ENCODE results near the gene XRCC2.
"Not testable (repeated sequence)": the region's sequence is repeated elsewhere in the genome, so short reads cannot be mapped to it uniquely, and the experiment has no call there.

XRCC2 gene

DNA sequence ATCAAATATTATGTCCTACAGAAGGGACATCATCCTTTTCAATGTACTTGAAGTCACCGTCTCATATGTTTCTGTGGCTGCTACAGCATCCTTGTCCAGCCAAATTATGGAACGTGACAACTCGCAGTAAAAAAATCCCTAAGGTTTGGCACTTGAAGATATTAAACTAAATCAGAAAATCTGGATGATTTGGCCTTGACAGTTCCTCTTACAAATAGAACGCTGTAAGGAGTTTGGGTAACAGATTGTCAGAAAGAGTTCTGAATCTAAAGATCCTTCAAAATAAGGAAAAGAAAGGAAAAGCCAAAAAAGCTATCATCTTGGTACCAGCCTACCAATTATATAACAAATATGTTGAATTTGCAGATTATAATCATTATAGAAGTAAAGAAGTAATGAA, 21.0 kb downstream of the XRCC2 start:
- DNase-seq (ENCODE audit: low read depth in 1 of 2, low spot score in 1 of 2) = no peak
- no peak for TF ChIP-seq JUND (IDR thresholded peaks at IDR 0.05; ENCODE audit: low read depth)
- in situ Hi-C loops (cut with HindIII; ENCODE audit: low pct_unique_long_range_greater_than_20kb, low sequenced_read_pairs) = no loop called here

DNA sequence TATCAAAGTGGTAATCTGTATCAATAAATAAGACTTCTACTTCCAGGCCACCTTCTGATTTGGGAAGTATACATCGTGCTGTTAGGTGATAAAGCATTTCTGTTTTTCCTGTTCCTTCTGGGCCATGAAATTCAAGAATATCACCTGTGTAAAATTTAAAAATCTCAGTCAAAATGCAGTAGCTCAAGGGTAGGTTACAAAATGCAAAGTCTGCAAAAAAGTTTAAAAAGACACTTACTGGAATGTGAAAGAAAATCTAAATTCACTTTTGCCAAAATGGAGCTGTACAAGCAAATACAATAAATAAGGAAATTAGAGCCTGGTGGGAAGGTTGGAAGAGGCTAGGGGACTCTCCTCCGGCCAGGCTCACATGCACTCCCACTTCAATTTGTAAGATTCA, 26.7 kb downstream of the XRCC2 start:
- TF ChIP-seq JUND (IDR thresholded peaks at IDR 0.05; ENCODE audit: low read depth) = no peak
- no peak for DNase-seq (ENCODE audit: low read depth in 1 of 2, low spot score in 1 of 2)
- in situ Hi-C loops (cut with HindIII; ENCODE audit: low pct_unique_long_range_greater_than_20kb, low sequenced_read_pairs) = no loop called here

DNA sequence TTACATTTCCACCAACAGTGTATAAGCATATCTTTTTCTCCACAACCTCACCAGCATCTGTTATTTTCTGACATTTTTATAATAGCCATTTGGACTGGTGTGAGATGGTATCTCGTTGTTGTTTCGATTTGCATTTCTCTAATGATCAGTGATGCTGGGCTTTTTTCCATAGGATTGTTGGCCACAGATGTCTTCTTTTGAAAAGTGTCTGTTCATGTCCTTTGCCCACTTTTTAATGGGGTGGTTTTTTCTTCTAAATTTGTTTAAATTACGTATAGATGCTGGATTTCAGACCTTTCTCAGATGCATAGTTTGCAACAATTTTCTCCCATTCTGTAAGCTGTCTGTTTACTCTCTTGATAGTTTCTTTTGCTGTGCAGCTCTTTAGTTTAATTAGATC, 28.9 kb downstream of the XRCC2 start:
- in situ Hi-C loops (cut with HindIII; ENCODE audit: low pct_unique_long_range_greater_than_20kb, low sequenced_read_pairs) = no loop called here
- no peak for TF ChIP-seq JUND (IDR thresholded peaks at IDR 0.05; ENCODE audit: low read depth)
- no peak for DNase-seq (ENCODE audit: low read depth in 1 of 2, low spot score in 1 of 2)

DNA sequence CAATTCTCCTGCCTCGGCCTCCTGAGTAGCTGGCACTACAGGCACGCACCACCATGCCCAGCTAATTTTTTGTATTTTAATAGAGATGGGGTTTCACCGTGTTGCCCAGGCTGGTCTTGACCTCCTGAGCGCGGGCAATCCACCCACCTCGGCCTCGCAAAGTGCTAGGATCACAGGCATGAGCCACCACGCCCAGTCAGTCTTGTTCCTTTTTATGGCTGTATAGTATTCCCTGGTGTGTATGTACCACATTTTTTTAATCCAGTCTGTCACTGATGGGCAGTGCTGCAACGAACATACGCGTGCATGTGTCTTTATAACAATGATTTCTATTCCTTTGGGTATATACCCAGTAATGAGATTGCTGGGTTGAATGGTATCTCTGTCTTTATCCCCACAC, 29.4 kb downstream of the XRCC2 start:
- DNase-seq (ENCODE audit: low read depth in 1 of 2, low spot score in 1 of 2); in situ Hi-C loops (cut with HindIII; ENCODE audit: low pct_unique_long_range_greater_than_20kb, low sequenced_read_pairs): not testable (repeated sequence)

DNA sequence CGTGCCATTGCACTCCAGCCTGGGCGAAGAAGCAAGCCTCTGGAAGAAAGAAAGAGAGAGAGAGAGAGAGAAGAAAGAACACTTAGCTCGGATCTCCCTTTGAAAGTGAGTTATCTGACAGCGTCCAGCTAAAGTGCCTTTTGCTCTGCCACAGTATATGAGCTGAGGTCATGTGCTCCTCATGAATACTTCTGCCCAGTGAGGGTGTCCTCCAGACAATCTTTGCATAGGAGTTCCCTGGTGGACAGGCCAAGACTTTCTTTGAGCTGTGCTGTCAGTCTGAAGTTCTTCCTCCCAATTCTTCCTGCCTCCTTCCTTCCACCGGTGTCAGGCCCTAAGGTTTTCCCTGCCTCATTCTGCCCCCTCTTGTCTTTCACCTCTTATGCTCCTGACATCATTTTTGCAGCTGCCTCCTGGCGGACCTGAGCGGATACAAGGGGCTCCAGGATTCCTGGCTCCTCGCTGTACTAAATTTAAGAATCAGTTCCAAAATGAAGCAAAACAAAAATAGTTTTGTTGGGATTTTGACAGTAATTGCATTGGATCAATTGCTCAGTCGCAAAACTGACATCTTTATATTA, 31.9 kb downstream of the XRCC2 start:
- no peak for DNase-seq (ENCODE audit: low read depth in 1 of 2, low spot score in 1 of 2)
- in situ Hi-C loops (cut with HindIII; ENCODE audit: low pct_unique_long_range_greater_than_20kb, low sequenced_read_pairs) = no loop called here
- TF ChIP-seq JUND (IDR thresholded peaks at IDR 0.05; ENCODE audit: low read depth) = no peak

DNA sequence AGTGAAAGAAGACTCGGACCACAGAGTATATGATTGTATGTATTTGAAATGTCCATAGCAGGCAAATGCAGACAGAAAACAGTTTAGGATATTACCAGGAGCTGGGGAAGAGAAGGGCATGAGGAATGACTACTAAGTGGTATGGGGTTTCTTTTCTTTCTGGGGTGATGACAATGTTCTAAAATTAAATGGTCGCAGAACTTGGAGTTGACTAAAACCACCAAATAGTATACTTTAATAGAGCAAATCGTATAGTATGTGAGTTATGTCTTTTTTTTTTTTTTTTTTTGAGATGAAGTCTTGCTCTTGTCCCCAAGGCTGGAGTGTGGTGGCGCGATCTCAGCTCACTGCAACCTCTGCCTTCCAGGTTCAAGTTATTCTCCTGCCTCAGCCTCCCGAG, 34.6 kb downstream of the XRCC2 start:
- in situ Hi-C loops (cut with HindIII; ENCODE audit: low pct_unique_long_range_greater_than_20kb, low sequenced_read_pairs) = no loop called here
- DNase-seq (ENCODE audit: low read depth in 1 of 2, low spot score in 1 of 2) = no peak
- no peak for TF ChIP-seq JUND (IDR thresholded peaks at IDR 0.05; ENCODE audit: low read depth)

DNA sequence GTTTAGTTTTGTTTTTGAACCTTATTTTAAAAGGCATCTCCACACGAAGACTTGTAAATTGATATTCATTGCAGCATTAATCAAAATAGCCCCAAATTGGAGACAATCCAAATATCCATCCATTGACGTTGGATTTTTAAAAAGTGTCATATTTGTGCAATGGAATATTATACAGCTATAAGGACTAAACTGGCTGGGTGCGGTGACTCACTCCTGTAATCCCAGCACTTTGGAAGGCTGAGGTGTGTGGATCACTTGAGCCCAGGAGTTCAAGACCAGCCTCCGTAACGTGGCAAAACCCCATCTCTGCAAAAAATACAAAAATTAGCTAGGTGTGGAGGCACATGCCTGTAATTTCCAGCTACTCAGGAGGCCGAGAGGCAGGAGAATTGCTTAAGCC, 35.1 kb downstream of the XRCC2 start:
- TF ChIP-seq JUND (IDR thresholded peaks at IDR 0.05; ENCODE audit: low read depth) = no peak
- in situ Hi-C loops (cut with HindIII; ENCODE audit: low pct_unique_long_range_greater_than_20kb, low sequenced_read_pairs) = no loop called here
- no peak for DNase-seq (ENCODE audit: low read depth in 1 of 2, low spot score in 1 of 2)

DNA sequence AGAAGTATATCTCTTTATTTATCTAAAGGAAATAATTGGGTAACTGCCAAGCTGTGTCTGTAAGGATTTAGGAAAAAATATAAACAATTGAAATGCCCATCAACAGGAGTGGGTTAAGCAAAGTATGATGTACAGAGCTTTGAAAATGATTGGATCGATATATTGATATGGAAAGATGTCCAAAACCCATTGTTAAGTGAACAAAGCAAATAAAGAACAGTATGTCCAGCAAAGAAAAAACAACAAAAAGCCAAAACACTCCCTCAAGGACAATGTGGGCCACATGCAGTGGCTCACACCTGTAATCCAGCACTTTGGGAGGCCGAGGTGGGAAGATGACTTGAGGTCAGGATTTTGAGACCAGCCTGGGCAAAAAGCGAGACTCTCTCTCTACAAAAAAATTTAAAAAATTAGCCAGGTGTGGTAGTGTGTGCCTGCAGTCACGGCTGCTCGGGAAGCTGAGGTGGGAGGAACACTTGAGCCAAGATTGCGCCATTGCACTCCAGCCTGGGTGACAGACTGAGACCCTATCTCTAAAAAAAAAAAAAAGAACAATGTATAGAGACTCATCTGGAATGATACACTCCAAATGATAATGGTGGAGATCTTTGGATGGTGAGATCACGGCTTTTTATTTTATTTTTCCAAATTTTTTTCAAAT, 37.9 kb downstream of the XRCC2 start:
- in situ Hi-C loops (cut with HindIII; ENCODE audit: low pct_unique_long_range_greater_than_20kb, low sequenced_read_pairs) = no loop called here
- DNase-seq (ENCODE audit: low read depth in 1 of 2, low spot score in 1 of 2) = no peak
- TF ChIP-seq JUND (IDR thresholded peaks at IDR 0.05; ENCODE audit: low read depth) = no peak

DNA sequence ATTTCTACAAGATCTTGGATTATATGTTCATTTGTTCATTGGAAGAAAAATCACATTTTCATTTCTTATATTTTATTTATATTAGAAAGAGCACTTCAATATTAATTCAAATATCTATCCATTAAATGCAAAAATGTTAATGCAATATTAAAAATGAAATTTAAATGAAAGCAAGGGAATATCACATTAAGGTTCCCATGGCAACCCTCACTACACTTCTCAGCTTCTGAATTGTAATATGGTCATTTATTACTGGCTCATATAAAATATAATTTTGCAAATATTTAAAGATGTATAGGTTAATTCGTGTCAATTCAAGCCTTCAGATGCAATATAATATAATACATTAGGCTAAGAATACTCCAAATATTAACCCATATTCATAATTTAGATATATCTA, 38.8 kb downstream of the XRCC2 start:
- in situ Hi-C loops (cut with HindIII; ENCODE audit: low pct_unique_long_range_greater_than_20kb, low sequenced_read_pairs) = no loop called here
- no peak for DNase-seq (ENCODE audit: low read depth in 1 of 2, low spot score in 1 of 2)
- TF ChIP-seq JUND (IDR thresholded peaks at IDR 0.05; ENCODE audit: low read depth) = no peak

DNA sequence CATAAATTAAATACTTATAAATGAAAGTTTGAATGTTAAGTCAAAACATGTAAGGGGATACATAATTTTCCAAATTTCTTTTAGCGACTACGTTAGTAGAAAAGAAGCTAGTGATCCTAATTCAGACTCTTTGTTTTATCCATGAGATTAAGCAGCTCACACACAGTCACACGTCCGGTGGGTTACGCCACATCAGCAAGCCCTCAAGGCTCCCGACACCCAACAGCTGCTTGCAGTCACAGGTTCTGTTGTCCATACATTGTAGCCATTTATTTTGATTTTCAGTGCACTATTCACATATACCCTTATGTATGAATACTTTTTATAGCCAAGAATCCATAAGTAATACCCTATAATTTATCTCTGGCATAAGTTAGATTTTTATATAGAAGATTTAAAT, 39.5 kb downstream of the XRCC2 start:
- TF ChIP-seq JUND (IDR thresholded peaks at IDR 0.05; ENCODE audit: low read depth) = no peak
- in situ Hi-C loops (cut with HindIII; ENCODE audit: low pct_unique_long_range_greater_than_20kb, low sequenced_read_pairs) = no loop called here
- DNase-seq (ENCODE audit: low read depth in 1 of 2, low spot score in 1 of 2) = no peak

DNA sequence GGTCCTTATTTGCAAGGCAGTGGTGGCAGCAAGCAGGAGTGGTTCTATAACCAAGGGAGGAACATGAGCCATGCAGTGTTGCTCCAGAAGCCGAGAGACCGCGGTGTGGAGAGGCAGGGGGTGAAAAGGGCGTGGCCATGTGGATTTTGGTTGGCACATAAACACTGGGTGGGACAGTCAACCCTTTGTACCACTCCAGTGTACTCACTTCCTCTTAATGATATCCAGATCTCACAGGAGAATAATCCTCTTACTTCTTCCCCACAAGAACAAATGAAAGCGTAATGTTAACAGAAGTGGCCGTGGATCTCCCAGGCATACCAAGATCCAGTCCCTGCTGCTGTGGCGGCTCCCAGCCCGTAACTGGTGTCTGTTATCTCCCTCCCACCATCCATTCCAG, 42.4 kb downstream of the XRCC2 start:
- in situ Hi-C loops (cut with HindIII; ENCODE audit: low pct_unique_long_range_greater_than_20kb, low sequenced_read_pairs) = no loop called here
- no peak for DNase-seq (ENCODE audit: low read depth in 1 of 2, low spot score in 1 of 2)
- no peak for TF ChIP-seq JUND (IDR thresholded peaks at IDR 0.05; ENCODE audit: low read depth)

DNA sequence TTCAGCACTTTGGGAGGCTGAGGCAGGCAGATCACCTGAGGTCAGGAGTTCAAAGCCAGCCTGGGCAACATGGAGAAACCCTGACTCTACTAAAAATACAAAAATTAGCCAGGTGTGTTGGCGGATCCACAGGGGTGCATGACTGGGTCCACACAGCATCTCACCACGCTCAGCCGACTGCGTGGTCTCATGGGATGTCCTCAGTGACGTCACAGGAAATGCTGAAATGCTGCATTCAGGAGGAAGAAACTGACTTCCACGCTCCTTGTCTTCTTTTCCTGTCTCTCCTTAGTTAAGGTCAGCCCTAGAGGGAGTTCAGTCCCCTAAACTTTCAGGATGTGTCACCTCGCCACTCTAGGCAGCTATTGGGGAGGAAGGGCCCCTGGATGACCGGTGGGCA, 42.9 kb downstream of the XRCC2 start:
- DNase-seq (ENCODE audit: low read depth in 1 of 2, low spot score in 1 of 2) = no peak

DNA sequence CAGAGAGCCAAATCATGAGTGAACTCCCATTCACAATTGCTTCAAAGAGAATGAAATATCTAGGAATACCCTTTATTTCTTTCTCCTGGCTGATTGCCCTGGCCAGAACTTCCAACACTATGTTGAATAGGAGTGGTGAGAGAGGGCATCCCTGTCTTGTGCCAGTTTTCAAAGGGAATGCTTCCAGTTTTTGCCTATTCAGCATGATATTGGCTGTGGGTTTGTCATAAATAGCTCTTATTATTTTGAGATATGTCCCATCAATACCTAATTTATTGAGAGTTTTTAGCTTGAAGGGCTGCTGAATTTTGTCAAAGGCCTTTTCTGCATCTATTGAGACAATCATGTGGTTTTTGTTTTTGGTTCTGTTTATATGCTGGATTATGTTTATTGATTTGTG, 47.2 kb downstream of the XRCC2 start:
- DNase-seq (ENCODE audit: low read depth in 1 of 2, low spot score in 1 of 2); in situ Hi-C loops (cut with HindIII; ENCODE audit: low pct_unique_long_range_greater_than_20kb, low sequenced_read_pairs): not testable (repeated sequence)

More for the DNA sequence above, 42.9 kb downstream of the XRCC2 start:
- in situ Hi-C loops (cut with HindIII; ENCODE audit: low pct_unique_long_range_greater_than_20kb, low sequenced_read_pairs) = no loop called here
- no peak for TF ChIP-seq JUND (IDR thresholded peaks at IDR 0.05; ENCODE audit: low read depth)

DNA sequence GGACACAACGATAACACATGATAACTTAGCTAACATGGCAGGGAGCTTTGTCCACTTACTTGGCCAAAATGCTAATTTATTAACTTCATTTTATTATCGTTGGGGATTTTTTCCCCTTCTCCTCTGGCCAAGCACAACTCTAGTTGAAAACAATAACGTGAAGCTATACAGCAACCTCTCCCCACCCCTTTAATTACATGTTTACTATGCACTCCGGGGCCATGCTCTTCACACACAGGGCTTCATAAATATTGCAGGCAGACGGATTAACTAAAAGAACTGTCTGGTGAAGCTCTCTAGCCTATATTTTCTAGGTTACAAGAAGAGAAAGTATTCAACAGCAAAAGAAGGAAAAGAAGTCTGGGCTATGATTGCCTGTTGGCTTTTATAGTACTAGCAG, 51.7 kb downstream of the XRCC2 start:
- DNase-seq (ENCODE audit: low read depth in 1 of 2, low spot score in 1 of 2) = no peak
- in situ Hi-C loops (cut with HindIII; ENCODE audit: low pct_unique_long_range_greater_than_20kb, low sequenced_read_pairs) = no loop called here
- TF ChIP-seq JUND (IDR thresholded peaks at IDR 0.05; ENCODE audit: low read depth) = no peak
